Liver (tissue), 3 donors: ENCODE results near the gene RER1.

Experiments
- FOXA1 ChIP-seq: IDR thresholded peaks from 2 replicates; pipeline ENCODE4 v1.6.1; 2016; ENCODE audit warnings: antibody characterized with exemption
- JUND ChIP-seq, 2 donors: IDR thresholded peaks; 2 replicates each; pipeline ENCODE4 v1.6.1; 2016; ENCODE audit warnings: antibody characterized with exemption in 2 of 2
- NR2F2 ChIP-seq: IDR thresholded peaks from 2 replicates; pipeline ENCODE4 v1.6.1; 2016; ENCODE audit warnings: antibody characterized with exemption
- REST ChIP-seq: IDR thresholded peaks from 2 replicates; pipeline ENCODE4 v1.6.1; 2016; ENCODE audit warnings: antibody characterized with exemption, mild to moderate bottlenecking
- TF ChIP-seq, protein P1 (sequence below): fragments of 150-350 bp; IDR thresholded peaks from 2 replicates; pipeline ENCODE4 v1.5.1; 2017; ENCODE audit warnings: improper control_type of control experiment, low read depth, low read length; ENCODE audit not compliant: missing input control
- TF ChIP-seq, protein P2 (sequence below): IDR thresholded peaks from 2 replicates; pipeline ENCODE4 v1.6.1; 2016; ENCODE audit warnings: antibody characterized with exemption
- TF ChIP-seq, protein P3 (sequence below): IDR thresholded peaks from 2 replicates; pipeline ENCODE4 v1.6.1; 2016; ENCODE audit warnings: antibody characterized with exemption
- donor health status: healthy.
- donor health status: healthy.

GRCh38 chr1:2393471-2393877 lies 1.8 kb downstream of the RER1 start:
- TF ChIP-seq JUND (IDR thresholded peaks at IDR 0.05) (peak; percentile 35 to 50), FOXA1 (no peak), NR2F2 (no peak), REST (peak; percentile 55)
- TF ChIP-seq, protein P1, sequence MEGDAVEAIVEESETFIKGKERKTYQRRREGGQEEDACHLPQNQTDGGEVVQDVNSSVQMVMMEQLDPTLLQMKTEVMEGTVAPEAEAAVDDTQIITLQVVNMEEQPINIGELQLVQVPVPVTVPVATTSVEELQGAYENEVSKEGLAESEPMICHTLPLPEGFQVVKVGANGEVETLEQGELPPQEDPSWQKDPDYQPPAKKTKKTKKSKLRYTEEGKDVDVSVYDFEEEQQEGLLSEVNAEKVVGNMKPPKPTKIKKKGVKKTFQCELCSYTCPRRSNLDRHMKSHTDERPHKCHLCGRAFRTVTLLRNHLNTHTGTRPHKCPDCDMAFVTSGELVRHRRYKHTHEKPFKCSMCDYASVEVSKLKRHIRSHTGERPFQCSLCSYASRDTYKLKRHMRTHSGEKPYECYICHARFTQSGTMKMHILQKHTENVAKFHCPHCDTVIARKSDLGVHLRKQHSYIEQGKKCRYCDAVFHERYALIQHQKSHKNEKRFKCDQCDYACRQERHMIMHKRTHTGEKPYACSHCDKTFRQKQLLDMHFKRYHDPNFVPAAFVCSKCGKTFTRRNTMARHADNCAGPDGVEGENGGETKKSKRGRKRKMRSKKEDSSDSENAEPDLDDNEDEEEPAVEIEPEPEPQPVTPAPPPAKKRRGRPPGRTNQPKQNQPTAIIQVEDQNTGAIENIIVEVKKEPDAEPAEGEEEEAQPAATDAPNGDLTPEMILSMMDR: no peak
- TF ChIP-seq, protein P2, sequence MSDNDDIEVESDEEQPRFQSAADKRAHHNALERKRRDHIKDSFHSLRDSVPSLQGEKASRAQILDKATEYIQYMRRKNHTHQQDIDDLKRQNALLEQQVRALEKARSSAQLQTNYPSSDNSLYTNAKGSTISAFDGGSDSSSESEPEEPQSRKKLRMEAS: no peak
- TF ChIP-seq, protein P3, sequence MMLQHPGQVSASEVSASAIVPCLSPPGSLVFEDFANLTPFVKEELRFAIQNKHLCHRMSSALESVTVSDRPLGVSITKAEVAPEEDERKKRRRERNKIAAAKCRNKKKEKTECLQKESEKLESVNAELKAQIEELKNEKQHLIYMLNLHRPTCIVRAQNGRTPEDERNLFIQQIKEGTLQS: no peak
